ENCODE data around the gene ABCA2.
A peak's percentile ranks its signal among the peaks of the same experiment; 100 is the strongest.

Gene ABCA2

GRCh38 chr9:137000177-137000930 is 27.7 kb downstream of the ABCA2 start:
- H2AFZ ChIP-seq (ENCODE audit: low read depth): no peak overlapping the region; the same call in 1 of the 2 replicates
- H3K27ac ChIP-seq: no peak overlapping the region
- no peaks in the 10 kb centered on the region for H3K36me3 ChIP-seq (ENCODE audit: insufficient read depth)
- TF ChIP-seq, protein P1, sequence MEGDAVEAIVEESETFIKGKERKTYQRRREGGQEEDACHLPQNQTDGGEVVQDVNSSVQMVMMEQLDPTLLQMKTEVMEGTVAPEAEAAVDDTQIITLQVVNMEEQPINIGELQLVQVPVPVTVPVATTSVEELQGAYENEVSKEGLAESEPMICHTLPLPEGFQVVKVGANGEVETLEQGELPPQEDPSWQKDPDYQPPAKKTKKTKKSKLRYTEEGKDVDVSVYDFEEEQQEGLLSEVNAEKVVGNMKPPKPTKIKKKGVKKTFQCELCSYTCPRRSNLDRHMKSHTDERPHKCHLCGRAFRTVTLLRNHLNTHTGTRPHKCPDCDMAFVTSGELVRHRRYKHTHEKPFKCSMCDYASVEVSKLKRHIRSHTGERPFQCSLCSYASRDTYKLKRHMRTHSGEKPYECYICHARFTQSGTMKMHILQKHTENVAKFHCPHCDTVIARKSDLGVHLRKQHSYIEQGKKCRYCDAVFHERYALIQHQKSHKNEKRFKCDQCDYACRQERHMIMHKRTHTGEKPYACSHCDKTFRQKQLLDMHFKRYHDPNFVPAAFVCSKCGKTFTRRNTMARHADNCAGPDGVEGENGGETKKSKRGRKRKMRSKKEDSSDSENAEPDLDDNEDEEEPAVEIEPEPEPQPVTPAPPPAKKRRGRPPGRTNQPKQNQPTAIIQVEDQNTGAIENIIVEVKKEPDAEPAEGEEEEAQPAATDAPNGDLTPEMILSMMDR (conservative IDR thresholded peaks at IDR 0.05; ENCODE audit: low read depth, low read length): no peak
- peak overlapping the region; percentile 55 for H3K4me2 ChIP-seq
- H4K20me1 ChIP-seq (ENCODE audit: insufficient read depth): no peaks in the 10 kb centered on the region
- no peak overlapping the region for H3K9ac ChIP-seq
- H3K79me2 ChIP-seq (ENCODE audit: insufficient read depth, low read depth): no peaks in the 10 kb centered on the region
- peaks cover 25% of the 10 kb centered on the region for H3K4me1 ChIP-seq (ENCODE audit: low read depth, poor library complexity, severe bottlenecking)
- no peak overlapping the region for H3K4me3 ChIP-seq (IDR thresholded peaks at IDR 0.05; ENCODE audit: insufficient read depth, low read depth, low read length)
- peaks cover 58% of the 10 kb centered on the region for H3K27me3 ChIP-seq (ENCODE audit: insufficient read depth, low read depth)

DNA sequence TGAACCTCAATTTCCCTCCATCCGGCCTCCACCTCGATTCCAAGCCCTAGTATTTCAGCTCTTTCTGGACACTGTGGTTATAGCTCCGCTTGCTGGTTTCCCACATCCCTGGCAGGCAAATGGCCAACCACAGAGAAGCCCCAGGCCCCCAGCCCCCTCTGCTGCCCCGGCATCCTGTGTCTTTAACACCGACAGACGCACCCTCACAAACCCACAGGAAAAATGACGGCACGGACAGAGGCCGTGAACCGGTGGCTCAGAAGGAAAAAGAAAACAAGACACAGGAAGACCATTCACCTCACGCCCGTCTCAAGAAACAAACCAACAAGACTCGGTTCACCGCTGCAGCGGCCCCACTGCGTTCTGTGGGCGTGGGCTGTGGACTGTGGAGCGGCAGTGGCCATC is 30.2 kb downstream of the ABCA2 start:
- TF ChIP-seq, protein P1 (conservative IDR thresholded peaks at IDR 0.05; ENCODE audit: low read depth, low read length): no peak
- Histone ChIP-seq H2AFZ (ENCODE audit: low read depth) (no peak overlapping the region), H3K9ac (no peak overlapping the region), H3K27me3 (ENCODE audit: insufficient read depth, low read depth) (peaks cover 43% of the 10 kb centered on the region), H4K20me1 (ENCODE audit: insufficient read depth) (no peaks in the 10 kb centered on the region), H3K27ac (no peak overlapping the region), H3K4me2 (no peak overlapping the region), H3K4me1 (ENCODE audit: low read depth, poor library complexity, severe bottlenecking) (peaks cover 31% of the 10 kb centered on the region), H3K79me2 (ENCODE audit: insufficient read depth, low read depth) (no peaks in the 10 kb centered on the region), H3K4me3 (IDR thresholded peaks at IDR 0.05; ENCODE audit: insufficient read depth, low read depth, low read length) (no peak overlapping the region), H3K36me3 (ENCODE audit: insufficient read depth) (no peaks in the 10 kb centered on the region)

GRCh38 chr9:136997371-136997770 is 30.7 kb downstream of the ABCA2 start:
- Histone ChIP-seq H4K20me1 (ENCODE audit: insufficient read depth) (no peaks in the 10 kb centered on the region), H3K27ac (no peak overlapping the region), H3K27me3 (ENCODE audit: insufficient read depth, low read depth) (peaks cover 38% of the 10 kb centered on the region), H3K4me3 (IDR thresholded peaks at IDR 0.05; ENCODE audit: insufficient read depth, low read depth, low read length) (no peak overlapping the region), H3K9ac (no peak overlapping the region), H3K4me2 (no peak overlapping the region), H2AFZ (ENCODE audit: low read depth) (no peak overlapping the region), H3K36me3 (ENCODE audit: insufficient read depth) (no peaks in the 10 kb centered on the region), H3K79me2 (ENCODE audit: insufficient read depth, low read depth) (no peaks in the 10 kb centered on the region), H3K4me1 (ENCODE audit: low read depth, poor library complexity, severe bottlenecking) (peaks cover 31% of the 10 kb centered on the region)
- TF ChIP-seq, protein P1 (conservative IDR thresholded peaks at IDR 0.05; ENCODE audit: low read depth, low read length): no peak

- Histone ChIP-seq H3K4me2 (no peak within 1 kb of the TSS), H3K36me3 (ENCODE audit: insufficient read depth) (no peaks in the 10 kb centered on the region), H2AFZ (ENCODE audit: low read depth) (no peak within 1 kb of the TSS), H3K9ac (no peak within 1 kb of the TSS), H3K27ac (no peak within 1 kb of the TSS), H3K4me3 (IDR thresholded peaks at IDR 0.05; ENCODE audit: insufficient read depth, low read depth, low read length) (no peak within 1 kb of the TSS), H3K27me3 (ENCODE audit: insufficient read depth, low read depth) (peaks cover 31% of the 10 kb centered on the region), H3K4me1 (ENCODE audit: low read depth, poor library complexity, severe bottlenecking) (peaks cover 31% of the 10 kb centered on the region), H3K79me2 (ENCODE audit: insufficient read depth, low read depth) (no peaks in the 10 kb centered on the region), H4K20me1 (ENCODE audit: insufficient read depth) (no peaks in the 10 kb centered on the region)
- TF ChIP-seq, protein P1 (conservative IDR thresholded peaks at IDR 0.05; ENCODE audit: low read depth, low read length): no peak
Measured at GRCh38 chr9:136996361-136997292, 31.4 kb downstream of the ABCA2 start, which contains the start of gene CLIC3. Gene CLIC3, minus strand, starts transcription at chr9:136996568. Its CDS starts 25 bp downstream, at chr9:136996543.

All from KMS-11 (cell line).